ENCODE data around the gene PCDHGC4.

The PCDHGC4 gene

DNA sequence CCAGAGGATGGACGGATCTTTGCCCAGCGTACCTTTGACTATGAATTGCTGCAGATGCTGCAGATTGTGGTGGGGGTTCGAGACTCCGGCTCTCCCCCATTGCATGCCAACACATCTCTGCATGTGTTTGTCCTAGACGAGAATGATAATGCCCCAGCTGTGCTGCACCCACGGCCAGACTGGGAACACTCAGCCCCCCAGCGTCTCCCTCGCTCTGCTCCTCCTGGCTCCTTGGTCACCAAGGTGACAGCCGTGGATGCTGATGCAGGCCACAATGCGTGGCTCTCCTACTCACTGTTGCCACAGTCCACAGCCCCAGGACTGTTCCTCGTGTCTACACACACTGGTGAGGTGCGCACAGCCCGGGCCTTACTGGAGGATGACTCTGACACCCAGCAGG lies 5.9 kb downstream of the PCDHGC4 start:
- DNase-seq = no peak

DNA sequence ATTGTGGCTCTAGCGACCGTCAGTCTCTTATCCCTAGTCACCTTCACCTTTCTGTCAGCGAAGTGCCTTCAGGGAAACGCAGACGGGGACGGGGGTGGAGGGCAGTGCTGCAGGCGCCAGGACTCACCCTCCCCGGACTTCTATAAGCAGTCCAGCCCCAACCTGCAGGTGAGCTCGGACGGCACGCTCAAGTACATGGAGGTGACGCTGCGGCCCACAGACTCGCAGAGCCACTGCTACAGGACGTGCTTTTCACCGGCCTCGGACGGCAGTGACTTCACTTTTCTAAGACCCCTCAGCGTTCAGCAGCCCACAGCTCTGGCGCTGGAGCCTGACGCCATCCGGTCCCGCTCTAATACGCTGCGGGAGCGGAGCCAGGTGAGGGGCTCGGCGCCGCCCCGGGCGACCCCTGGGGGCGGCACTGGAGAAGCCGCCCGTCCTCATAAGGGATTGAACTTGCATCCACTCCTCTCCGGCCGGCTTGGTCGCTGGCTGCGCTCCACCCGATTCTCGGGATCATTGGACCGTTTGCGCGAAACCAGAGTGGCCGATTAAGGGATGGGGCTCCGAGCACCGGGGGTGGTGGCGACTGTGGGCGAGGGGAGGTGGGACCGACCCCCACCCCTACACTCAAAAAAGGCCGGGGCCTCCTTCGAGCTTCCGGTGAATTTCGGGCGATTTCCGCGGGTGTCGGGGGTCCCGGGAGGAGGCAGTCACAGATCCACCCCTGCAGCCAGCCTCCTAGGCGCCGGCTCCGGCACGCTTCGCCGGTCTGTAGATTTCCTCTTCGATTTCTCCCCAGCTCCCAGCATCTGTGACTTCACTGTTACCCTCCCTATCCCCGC lies 6.7 kb downstream of the PCDHGC4 start:
- DNase-seq = no peak

DNA sequence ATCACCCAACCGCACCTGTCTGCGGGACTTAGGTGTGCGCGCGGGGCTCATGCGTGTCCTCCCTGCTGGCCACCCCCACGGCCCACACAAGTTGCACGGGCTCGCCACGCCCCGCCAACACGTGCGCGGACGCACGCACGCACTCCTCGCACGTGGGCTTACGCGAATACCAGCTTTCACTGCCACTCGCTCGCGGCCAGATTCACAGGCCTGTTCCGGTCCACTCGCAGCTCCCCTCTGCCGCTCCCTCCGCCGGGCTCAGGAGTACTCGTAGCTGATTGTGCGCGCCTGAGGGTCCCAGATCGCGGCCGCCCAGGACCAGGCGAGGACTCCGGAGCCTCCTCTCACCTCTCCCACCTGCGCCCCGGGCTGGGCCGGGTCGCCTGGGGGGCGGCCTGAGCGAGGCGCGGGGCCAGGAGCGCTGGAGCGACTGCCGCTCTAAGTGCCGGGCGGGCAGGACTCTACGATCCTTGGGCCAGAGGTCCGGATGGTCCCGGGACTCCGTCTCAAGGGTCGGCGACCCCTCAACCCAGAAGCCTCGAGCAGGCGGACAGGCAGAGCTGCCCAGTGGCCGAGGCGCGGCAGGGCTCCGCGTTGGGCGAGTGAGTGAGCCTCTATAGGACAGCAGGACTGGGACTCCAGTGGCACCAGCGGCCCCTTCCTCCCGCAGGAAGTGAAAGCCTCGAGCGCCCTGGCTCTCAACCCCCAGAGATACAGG lies 7.5 kb downstream of the PCDHGC4 start:
- no peak for DNase-seq

DNA sequence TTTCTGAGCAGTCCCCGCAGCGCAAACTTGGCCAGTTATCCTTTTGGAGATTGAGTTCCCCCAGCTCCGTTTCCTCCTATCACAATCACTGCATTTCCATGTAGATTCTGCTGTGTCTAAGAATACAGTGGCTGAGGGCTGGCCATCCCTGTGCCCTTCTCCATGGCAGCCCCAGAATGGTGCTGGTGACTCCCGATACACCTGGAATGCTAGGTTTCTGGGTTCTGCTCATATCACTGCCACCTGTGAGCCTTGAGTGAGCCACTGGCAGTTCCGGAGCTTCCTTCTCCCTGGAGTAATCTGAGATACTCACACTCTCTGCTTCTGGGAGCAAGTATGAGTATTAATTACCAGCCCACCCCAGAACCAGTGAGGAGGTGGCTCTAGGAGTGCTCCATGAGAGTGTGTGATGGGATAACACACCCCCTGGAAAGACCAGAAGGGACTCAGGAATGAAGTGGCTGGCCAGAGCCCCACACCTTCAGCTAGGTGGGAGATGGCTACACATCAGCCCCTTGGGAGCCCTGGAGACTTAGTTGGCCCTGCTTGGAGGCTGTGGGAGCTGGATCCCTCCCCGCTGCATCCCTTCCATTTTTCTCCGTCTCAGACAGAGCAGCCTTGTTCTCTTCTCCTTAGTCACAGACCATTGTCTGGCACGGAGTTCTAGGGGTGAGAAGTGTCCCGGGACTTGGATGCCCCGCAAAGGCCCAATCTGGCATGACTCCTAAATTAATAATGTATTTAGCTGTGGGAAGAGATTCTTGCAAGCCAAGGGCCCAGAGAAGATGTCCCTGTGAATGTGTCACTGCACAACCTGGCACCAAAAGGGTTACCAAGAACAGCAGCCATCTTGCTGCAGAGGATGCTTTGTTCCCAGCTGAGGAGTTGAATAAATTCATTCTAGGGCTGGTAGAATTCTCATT lies 8.9 kb downstream of the PCDHGC4 start:
- no peak for DNase-seq

DNA sequence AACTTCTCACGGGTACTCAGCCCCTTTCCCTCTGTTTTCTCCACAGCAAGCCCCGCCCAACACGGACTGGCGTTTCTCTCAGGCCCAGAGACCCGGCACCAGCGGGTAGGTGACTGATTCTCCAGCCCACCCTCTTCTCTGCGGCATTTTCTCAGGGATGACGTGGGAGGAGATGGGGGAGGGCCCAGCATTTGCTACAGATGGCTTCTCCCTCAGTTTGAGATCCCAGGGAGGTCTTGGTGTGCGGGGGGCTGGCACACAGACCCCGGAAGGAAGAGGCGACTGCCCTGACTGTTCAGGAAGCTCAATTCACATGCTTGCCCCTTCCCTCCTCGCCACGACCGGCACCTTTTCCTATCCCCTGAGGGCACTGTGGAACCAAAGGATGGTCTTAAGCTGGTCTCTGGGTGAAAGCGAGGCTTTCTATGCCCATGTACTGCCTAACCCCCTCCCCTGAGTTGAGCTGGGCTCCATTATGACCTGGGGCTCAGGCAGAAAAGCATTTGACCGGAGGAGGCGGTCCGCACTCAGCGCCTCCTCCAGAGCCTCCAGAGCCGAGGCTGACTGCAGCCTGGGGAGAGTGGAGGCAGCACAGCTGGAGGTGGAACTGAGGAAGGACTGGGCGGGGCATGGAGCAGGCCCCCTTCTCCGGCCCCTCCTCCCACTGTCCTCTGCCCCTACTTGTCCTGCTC lies 10.1 kb downstream of the PCDHGC4 start:
- no peak for DNase-seq

DNA sequence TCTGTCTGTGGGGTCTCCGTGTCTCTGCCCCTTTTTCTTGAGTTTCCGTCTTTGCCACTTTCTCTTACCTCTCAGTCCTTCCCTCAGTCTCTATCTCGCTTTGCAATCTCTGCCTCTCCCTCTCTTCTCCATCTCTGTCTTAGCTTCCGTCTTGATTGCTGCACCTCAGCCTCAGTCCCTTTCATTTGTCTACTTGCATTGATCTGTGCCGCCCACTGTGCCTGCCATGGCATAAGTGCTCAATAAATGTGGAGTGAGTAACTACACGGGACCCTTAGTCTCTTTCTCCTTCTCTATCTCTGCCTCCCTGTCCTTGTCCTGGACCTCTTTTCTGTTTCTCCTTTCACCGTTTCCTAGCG lies 10.6 kb downstream of the PCDHGC4 start:
- no peak for DNase-seq

DNA sequence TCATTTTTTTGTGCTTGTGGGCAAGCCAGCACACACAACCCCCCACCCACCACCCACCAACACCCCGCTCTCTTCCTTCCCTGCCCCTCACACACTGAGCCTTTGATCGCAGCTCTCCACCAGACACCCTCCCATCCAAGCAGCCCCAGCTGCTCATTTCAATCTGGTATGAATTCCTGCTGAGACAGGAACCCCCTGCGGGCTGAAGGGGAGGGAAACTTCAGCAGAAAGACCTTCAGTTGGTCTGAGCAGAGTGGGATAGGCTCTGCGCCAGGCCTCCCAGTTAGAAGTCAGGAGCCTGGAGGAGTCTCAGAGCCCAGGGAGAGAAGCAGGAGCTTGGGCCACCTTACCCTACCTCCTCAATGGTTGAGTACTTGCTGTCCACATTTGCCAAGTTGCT lies 11.2 kb downstream of the PCDHGC4 start:
- no peak for DNase-seq

DNA sequence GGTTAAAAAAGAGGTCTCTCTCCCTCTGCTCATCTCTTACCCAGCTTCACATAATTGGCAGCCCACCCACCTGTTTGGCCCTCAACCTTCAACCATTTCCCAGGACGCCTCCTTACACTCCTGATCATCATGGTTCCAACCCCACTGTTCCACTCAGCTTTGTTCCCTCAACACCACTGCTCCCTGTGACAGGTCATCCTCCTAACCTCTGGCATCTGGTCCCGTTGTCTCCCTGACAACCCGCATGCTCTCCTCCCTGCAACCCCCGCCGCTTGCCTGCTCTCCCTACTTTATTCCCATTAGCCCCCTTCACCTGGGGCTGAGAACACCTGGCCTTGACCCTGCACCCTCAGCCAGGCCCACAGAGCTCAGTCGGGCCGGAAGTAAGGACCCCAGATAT lies 16.9 kb downstream of the PCDHGC4 start:
- no peak for DNase-seq

DNA sequence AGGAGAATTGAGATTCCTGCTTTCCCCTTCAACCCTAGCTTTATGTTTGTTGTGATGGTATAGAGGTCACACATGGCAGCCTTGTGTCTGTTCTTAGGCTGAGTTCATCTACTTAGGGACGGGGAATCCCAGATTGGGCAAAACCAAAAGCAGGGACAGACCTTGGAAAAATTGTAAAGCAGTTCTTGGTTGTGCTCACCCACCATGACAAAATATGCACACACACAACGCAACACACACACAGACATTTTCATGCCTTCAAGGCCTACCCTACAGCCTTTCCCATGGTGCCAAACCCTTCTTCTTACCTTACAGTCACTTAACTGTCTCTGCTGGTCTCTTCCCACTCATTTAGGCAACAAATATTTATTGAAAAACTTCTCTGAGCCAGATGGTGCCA lies 18.9 kb downstream of the PCDHGC4 start:
- DNase-seq = no peak

DNA sequence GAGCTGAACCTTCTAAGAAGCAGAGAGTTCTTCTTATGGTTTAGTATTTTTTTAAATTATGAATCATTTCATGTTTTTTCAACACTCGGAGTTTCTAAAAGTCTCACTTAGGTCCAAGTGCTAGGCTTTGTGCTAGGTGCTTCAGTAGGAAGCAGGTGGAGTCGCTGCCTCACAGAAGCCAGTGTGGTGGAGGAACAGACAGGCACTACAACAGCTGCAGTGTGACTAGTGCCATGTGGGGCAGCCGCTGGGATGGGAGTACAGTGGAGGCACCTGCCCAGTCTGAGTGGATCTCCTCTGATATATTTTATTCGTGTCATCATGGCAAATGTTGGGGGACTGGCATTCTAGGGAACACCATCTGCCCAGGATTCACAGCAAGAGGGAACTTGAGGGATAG lies 19.4 kb downstream of the PCDHGC4 start:
- no peak for DNase-seq

DNA sequence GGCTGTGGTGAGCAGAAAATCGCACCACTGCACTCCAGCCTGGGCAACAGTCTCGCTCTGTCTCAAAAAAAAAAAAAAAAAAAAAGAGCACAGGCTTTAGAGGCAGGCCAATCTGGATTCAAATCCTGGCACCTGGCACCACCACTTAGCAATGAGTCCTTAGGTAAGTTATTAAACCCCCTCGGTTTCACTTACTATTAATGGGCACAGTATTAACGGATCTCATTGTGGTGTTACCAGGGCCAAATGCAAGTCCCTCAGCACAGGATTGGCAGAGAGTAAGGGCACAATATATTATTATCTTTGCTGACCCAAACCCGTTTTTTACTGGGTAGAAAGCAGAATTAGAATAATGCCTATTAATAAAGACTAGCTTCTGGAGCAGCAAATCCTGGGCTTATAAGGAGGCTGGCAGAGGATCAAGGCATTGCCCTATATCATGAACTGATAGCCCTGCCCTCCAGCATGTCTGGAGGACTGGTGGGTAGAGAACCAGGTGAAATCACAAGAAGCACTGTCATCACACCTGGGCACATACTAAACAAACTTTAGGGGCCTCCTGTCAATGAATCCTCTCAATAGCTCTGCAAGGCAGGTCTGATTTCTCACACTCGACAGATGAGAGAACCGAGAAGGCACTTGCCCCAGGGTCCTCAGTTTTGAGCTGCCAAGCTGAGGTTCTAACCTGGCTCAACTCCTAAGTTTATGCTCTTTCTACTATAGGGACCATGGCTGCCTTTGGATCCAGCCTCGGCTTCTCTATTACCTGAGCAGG lies 21.7 kb downstream of the PCDHGC4 start:
- no peak for DNase-seq

DNA sequence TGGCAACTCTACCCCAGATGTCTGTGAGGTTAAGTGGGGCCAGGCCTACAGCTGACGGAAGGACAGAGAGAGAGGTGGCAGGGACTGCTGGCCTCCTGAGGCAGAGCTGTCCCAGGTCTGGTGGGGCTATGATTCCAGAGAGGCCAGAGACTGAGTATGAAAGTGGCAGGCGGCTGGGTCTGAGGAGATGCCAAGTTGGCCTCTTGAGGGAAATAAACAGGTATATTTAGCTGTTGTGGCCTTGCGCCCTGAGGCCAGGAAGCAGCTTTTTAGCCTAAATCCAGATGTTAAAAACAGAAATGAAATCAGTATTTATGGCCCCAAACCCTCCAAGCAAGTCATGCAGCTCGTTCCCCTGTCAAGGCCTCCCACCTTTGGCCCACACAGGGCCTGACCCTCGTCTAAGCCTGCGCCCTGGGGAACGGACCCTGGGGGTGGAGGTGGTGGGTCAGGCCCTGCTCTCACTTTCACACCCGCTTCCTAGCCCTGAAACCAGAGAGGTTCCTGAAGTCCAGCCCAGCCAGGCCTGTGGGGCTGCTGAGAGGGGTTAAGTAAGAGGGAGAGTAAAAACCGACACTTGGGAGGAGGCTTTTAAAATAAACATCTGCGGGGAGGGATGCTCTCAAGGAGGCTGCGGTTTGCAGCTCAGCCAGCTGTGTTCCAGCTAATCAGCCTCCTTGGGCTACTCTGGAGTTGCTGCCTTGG lies 22.7 kb downstream of the PCDHGC4 start:
- no peak for DNase-seq

DNA sequence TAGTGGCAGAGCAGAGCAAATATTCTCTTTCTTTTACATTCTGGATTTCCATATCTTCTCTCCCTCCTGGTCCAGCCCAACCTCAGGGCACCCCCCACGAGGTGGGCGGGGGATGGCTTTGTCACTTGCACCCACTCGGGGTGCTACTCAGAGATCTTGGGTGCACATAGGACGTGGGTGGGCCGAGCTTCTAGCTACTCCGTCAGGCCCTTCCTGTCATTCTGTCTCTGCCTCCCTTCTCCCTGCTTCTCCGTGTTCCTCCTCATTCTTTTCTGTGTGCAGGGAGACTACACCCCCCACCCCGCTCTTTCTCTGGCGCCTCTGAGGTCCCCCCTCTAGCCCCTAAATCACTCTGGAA lies 23.6 kb downstream of the PCDHGC4 start:
- DNase-seq = no peak

DNA sequence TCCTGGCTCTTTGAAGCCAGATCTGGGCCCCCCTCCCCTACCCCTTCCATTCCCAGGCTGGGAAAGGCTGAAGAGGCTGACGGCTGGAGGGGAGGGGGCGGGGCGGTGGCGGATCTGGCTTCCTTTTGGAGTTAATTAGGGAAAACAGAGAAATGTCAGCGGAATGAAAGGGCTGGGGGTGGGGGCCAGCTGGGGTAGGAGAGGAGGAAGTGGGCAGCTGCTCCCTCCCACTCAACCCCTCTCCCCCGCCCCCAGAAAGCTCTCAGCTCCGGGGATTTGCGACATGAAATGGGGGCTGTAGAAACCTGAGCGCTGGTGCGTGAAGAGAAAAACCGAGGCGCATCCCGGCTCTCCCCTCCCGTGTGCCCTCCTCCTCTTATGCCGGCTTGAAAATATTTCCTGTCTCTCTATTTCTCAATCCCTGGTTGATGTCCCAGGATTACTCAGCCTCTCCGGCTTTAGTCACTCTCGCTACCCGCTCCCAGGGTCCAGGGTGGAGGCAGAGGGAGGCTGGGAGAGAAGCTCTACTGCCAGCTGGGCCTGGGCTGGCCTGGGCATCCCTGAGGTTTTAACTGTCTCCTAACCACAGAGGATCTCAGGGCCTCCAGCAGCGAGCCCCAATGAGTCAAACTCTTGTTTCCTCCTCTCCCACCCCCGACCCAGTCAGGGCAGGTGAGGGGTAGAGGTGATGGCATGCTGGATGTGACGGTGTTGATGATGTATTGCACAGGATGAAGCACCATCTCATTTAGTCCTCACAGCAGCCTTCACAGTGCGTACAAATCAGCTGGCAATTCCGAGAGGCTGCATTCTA lies 24.2 kb downstream of the PCDHGC4 start:
- no peak for DNase-seq

DNA sequence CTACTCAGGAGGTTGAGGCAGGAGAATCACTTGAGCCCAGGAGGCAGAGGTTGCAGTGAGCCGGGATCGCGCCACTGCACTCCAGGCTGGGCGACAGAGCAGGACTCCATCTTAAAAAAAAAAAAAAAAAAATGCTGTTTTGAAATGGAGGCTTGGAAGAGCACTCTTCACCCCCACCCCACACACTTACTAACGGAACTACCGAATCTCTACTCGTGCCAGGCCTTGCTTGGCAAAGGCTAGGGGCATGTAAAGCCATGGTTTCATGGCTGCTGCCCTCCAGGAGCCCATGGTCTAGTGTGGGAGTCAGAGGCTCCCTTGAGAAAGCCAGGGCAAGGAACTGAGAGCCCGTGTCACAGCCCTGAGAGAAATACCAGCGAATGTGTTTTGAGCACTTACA lies 25.3 kb downstream of the PCDHGC4 start:
- no peak for DNase-seq

DNA sequence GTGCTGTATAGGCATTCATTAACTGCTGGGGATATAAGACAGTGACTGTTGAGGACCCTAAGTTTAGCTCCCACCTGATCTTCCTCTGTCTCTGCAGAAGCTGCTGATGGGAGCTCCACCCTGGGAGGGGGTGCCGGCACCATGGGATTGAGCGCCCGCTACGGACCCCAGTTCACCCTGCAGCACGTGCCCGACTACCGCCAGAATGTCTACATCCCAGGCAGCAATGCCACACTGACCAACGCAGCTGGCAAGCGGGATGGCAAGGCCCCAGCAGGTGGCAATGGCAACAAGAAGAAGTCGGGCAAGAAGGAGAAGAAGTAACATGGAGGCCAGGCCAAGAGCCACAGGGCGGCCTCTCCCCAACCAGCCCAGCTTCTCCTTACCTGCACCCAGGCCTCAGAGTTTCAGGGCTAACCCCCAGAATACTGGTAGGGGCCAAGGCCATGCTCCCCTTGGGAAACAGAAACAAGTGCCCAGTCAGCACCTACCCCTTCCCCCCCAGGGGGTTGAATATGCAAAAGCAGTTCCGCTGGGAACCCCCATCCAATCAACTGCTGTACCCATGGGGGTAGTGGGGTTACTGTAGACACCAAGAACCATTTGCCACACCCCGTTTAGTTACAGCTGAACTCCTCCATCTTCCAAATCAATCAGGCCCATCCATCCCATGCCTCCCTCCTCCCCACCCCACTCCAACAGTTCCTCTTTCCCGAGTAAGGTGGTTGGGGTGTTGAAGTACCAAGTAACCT lies 26.2 kb downstream of the PCDHGC4 start:
- no peak for DNase-seq

DNA sequence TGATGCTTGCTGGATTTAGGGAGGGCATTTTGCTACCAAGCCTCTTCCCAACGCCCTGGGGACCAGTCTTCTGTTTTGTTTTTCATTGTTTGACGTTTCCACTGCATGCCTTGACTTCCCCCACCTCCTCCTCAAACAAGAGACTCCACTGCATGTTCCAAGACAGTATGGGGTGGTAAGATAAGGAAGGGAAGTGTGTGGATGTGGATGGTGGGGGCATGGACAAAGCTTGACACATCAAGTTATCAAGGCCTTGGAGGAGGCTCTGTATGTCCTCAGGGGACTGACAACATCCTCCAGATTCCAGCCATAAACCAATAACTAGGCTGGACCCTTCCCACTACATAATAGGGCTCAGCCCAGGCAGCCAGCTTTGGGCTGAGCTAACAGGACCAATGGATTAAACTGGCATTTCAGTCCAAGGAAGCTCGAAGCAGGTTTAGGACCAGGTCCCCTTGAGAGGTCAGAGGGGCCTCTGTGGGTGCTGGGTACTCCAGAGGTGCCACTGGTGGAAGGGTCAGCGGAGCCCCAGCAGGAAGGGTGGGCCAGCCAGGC lies 27.0 kb downstream of the PCDHGC4 start:
- no peak for DNase-seq

DNA sequence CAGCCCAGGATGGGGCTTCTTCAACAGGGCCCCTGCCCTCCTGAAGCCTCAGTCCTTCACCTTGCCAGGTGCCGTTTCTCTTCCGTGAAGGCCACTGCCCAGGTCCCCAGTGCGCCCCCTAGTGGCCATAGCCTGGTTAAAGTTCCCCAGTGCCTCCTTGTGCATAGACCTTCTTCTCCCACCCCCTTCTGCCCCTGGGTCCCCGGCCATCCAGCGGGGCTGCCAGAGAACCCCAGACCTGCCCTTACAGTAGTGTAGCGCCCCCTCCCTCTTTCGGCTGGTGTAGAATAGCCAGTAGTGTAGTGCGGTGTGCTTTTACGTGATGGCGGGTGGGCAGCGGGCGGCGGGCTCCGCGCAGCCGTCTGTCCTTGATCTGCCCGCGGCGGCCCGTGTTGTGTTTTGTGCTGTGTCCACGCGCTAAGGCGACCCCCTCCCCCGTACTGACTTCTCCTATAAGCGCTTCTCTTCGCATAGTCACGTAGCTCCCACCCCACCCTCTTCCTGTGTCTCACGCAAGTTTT lies 27.6 kb downstream of the PCDHGC4 start:
- peak; percentile 39 for DNase-seq

DNA sequence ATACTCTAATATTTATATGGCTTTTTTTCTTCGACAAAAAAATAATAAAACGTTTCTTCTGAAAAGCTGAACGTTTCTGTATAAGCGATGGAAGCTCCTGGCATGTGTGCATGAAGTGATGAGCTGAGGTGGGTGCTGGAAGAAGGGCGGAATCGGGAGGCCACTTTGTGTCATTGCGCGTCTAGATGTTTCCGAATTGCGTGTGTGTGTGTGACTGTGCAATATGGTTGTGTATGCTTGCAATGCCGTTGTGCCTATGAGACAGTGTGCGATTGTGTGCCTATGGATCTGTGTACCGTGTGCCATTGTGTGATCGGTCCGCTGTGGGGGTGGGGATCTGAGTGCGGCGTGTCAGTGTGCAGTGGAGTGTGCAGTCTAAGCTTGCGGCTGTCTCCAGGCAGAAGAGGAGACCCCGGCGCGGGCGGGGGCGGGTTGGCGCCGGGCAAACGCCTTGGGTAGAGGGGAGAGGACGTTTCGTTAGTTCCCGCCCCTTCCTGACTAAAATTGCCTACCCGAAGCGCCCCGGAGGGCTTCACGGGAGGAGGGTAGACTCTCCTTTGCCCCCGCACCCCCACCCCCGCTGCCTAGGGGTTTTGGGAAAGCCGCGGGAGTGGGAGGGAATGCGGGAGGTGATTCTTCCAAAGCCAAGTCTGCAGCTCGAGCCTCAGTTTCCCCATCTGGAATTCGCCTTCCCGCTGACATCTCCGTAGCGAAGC lies 28.2 kb downstream of the PCDHGC4 start:
- DNase-seq = no peak

Measured in NK-92 treated with Interleukin-12 subunit alpha and Interleukin-12 subunit beta, amount 100 ng/mL, for 24 hours (cell line).